ENCODE measurements around the gene FBXL3. TPM values are rescaled to one million over a fixed set of nuclear protein-coding genes. Genes with fewer than 3 reads are reported as not detected.
A peak's percentile ranks its signal among the peaks of the same experiment; 100 is the strongest.

FBXL3 gene
- total RNA-seq, 5 donors from 2014 or later (not counting 1 experiment from before 2014, with no cell fraction given): 58.6 to 89.1 (median 80.0) TPM

DNA sequence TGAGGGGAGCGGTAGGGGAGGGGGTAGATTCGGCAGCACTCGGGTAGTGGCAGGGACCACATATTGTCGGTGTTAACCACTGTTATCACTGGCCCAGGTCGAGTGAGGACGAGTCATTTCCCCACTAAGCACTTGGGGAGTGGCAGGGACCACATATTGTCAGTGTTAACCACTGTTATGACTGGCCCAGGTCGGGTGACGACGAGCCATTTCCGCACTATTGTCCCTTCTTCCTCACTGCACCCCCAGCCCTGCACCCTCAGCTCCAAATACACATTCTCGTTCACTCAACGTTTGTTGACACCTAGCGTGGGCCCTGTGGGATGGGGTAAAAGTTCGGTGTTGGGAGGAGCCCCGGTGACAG lies 35.5 kb downstream of the FBXL3 start:
- Histone ChIP-seq H3K9me3 (no peaks in the 10 kb centered on the region), H3K36me3 (ENCODE audit: control insufficient read depth in 2 of 2, extremely low read depth in 1 of 2, insufficient read depth in 1 of 2, low read length in 1 of 2) (peaks cover 0 to 8% of the 10 kb centered on the region in 2 donors), H3K27ac (ENCODE audit: low read length) (peak overlapping the region; percentile 97), H3K4me3 (ENCODE audit: control insufficient read depth in 1 of 2, extremely low read depth in 1 of 2, low read length in 1 of 2) (peak overlapping the region in 1 of 2 donors; percentile 57), H3K4me1 (ENCODE audit: control insufficient read depth in 1 of 2, extremely low read depth in 1 of 2, insufficient read depth in 2 of 2, low read length in 2 of 2) (peaks cover 20 to 23% of the 10 kb centered on the region in 2 experiments), H3K27me3 (replicated peaks in 1 of 2; ENCODE audit: control insufficient read depth in 2 of 2, extremely low read depth in 1 of 2, insufficient read depth in 2 of 2, low read length in 1 of 2) (peaks cover 0 to 14% of the 10 kb centered on the region in 2 experiments)
- CTCF ChIA-PET: interaction anchor here (0.6 to 3.6 kb wide), 6 partner anchors 11 to 1240 kb away, joined by 3 to 23 read pairs (median 4); no protein-coding TSS in a partner anchor
- ATAC-seq (replicated peaks in 1 of 4) (peak; percentile 52 to 68 (median 58)), DNase-seq (peak in 34 of 35 experiments; percentile 64 to 90 (median 78))
- WGBS (ENCODE audit: insufficient coverage): 11% methylated on average over 7 of the region's 15 CpGs
- peak overlapping the region; percentile 98 to 99 for H3K27ac Mint-ChIP-seq
- H3K4me1 Mint-ChIP-seq: peaks cover 33 to 52% (median 46%) of the 10 kb centered on the region in 3 donors
- POLR2A ChIA-PET: interaction anchor here (0.6 to 4.2 kb wide), 7 partner anchors 10 to 1460 kb away, joined by 3 to 48 read pairs (median 3); partner anchors contain the start of genes FBXL3 (in 1 of the 2) and MYCBP2 (in 1 of the 2)
- peaks cover 11% of the 10 kb centered on the region for H3K36me3 Mint-ChIP-seq
- peak overlapping the region; percentile 91 to 97 (median 95) for H3K4me3 Mint-ChIP-seq
- H3K27me3 Mint-ChIP-seq: peaks cover 4 to 8% of the 10 kb centered on the region in 2 donors
- no peaks in the 10 kb centered on the region for H3K9me3 Mint-ChIP-seq

GRCh38 chr13:76983676-76984075 lies 43.3 kb downstream of the FBXL3 start:
- Mint-ChIP-seq H3K36me3 (no peaks in the 10 kb centered on the region), H3K4me3 (no peak overlapping the region), H3K27ac (no peak overlapping the region), H3K4me1 (peaks cover 4 to 5% (median 5%) of the 10 kb centered on the region in 3 donors), H3K9me3 (no peaks in the 10 kb centered on the region), H3K27me3 (peaks cover 16 to 40% of the 10 kb centered on the region in 2 donors)
- no peaks in the 10 kb centered on the region for H3K9me3 ChIP-seq
- CTCF ChIA-PET: interaction anchor here in 1 of 2 donors (0.6 kb wide), 1 partner anchor 119 kb away, joined by 3 read pairs; no protein-coding TSS in a partner anchor
- ATAC-seq (replicated peaks in 1 of 4): no peak
- peaks cover 0 to 10% of the 10 kb centered on the region in 2 experiments for H3K4me1 ChIP-seq (ENCODE audit: control insufficient read depth in 1 of 2, extremely low read depth in 1 of 2, insufficient read depth in 2 of 2, low read length in 2 of 2)
- H3K27ac ChIP-seq (ENCODE audit: low read length): no peak overlapping the region
- no peak overlapping the region for H3K4me3 ChIP-seq (ENCODE audit: control insufficient read depth in 1 of 2, extremely low read depth in 1 of 2, low read length in 1 of 2)
- peaks cover 2 to 36% of the 10 kb centered on the region in 2 experiments for H3K27me3 ChIP-seq (replicated peaks in 1 of 2; ENCODE audit: control insufficient read depth in 2 of 2, extremely low read depth in 1 of 2, insufficient read depth in 2 of 2, low read length in 1 of 2)
- no peak for DNase-seq
- H3K36me3 ChIP-seq (ENCODE audit: control insufficient read depth in 2 of 2, extremely low read depth in 1 of 2, insufficient read depth in 1 of 2, low read length in 1 of 2): no peaks in the 10 kb centered on the region
- WGBS (ENCODE audit: insufficient coverage): no CpG with 5 or more reads among the region's 5 CpGs
- POLR2A ChIA-PET: no interaction called here

DNA sequence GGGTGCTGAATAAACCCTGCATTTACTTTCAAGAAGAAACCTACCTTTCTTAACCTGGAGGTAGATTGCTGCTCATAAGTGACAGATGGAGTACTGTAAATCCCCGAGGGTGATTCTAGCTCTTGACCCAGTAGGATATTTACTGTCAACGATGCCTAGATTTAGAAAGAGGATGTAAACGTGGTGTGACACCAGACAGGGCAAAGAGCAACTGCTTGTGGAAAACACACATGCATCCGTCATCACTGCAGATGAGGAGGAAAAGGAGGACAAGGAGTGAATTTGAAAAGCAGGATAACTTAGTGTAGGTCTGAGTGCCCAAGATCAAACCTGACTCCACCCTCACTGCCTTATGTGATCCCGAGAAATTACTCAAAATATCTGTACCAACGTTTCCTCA lies 44.9 kb downstream of the FBXL3 start:
- CTCF ChIA-PET: interaction anchor here (1.3 to 2.6 kb wide), 3 partner anchors 8 to 1105 kb away, joined by 3 to 8 read pairs (median 6); no protein-coding TSS in a partner anchor

GRCh38 chr13:76980075-76980718 lies 46.8 kb downstream of the FBXL3 start:
- H3K4me1 ChIP-seq (ENCODE audit: control insufficient read depth in 1 of 2, extremely low read depth in 1 of 2, insufficient read depth in 2 of 2, low read length in 2 of 2): peaks cover 0 to 17% of the 10 kb centered on the region in 2 experiments
- H3K9me3 ChIP-seq: no peaks in the 10 kb centered on the region
- Mint-ChIP-seq H3K27ac (no peak overlapping the region), H3K4me1 (peaks cover 12 to 14% (median 12%) of the 10 kb centered on the region in 3 donors), H3K27me3 (peaks cover 12 to 39% of the 10 kb centered on the region in 2 donors), H3K36me3 (no peaks in the 10 kb centered on the region), H3K9me3 (no peaks in the 10 kb centered on the region), H3K4me3 (peak overlapping the region in 2 of 3 donors; percentile 40 to 57)
- WGBS (ENCODE audit: insufficient coverage): under 1% methylated on average over 20 of the region's 34 CpGs
- ChIA-PET CTCF (interaction anchor here (0.6 to 2.6 kb wide), 21 partner anchors 8 to 1295 kb away, joined by 3 to 13 read pairs (median 5); no protein-coding TSS in a partner anchor), POLR2A (interaction anchor here in 1 of 2 donors (1.0 kb wide), 1 partner anchor 11 kb away, joined by 5 read pairs; no protein-coding TSS in a partner anchor)
- ATAC-seq (replicated peaks in 1 of 4) (peak; percentile 99 to 100 (median 100)), DNase-seq (peak; percentile 55 to 91 (median 80))
- no peak overlapping the region for H3K27ac ChIP-seq (ENCODE audit: low read length)
- no peaks in the 10 kb centered on the region for H3K36me3 ChIP-seq (ENCODE audit: control insufficient read depth in 2 of 2, extremely low read depth in 1 of 2, insufficient read depth in 1 of 2, low read length in 1 of 2)
- peaks cover 2 to 40% of the 10 kb centered on the region in 2 experiments for H3K27me3 ChIP-seq (replicated peaks in 1 of 2; ENCODE audit: control insufficient read depth in 2 of 2, extremely low read depth in 1 of 2, insufficient read depth in 2 of 2, low read length in 1 of 2)
- peak overlapping the region in 1 of 2 donors; percentile 44 for H3K4me3 ChIP-seq (ENCODE audit: control insufficient read depth in 1 of 2, extremely low read depth in 1 of 2, low read length in 1 of 2)

More for the DNA sequence above, 44.9 kb downstream of the FBXL3 start:
- Histone ChIP-seq H3K4me1 (ENCODE audit: control insufficient read depth in 1 of 2, extremely low read depth in 1 of 2, insufficient read depth in 2 of 2, low read length in 2 of 2) (peaks cover 0 to 13% of the 10 kb centered on the region in 2 experiments), H3K36me3 (ENCODE audit: control insufficient read depth in 2 of 2, extremely low read depth in 1 of 2, insufficient read depth in 1 of 2, low read length in 1 of 2) (no peaks in the 10 kb centered on the region), H3K27me3 (replicated peaks in 1 of 2; ENCODE audit: control insufficient read depth in 2 of 2, extremely low read depth in 1 of 2, insufficient read depth in 2 of 2, low read length in 1 of 2) (peaks cover 2 to 36% of the 10 kb centered on the region in 2 experiments), H3K4me3 (ENCODE audit: control insufficient read depth in 1 of 2, extremely low read depth in 1 of 2, low read length in 1 of 2) (no peak overlapping the region), H3K9me3 (no peaks in the 10 kb centered on the region), H3K27ac (ENCODE audit: low read length) (no peak overlapping the region)
- POLR2A ChIA-PET: no interaction called here
- H3K4me1 Mint-ChIP-seq: peaks cover 5 to 7% (median 5%) of the 10 kb centered on the region in 3 donors
- peaks cover 15 to 46% of the 10 kb centered on the region in 2 donors for H3K27me3 Mint-ChIP-seq
- H3K27ac Mint-ChIP-seq: no peak overlapping the region
- 54% methylated on average over 4 of the region's 6 CpGs for WGBS (ENCODE audit: insufficient coverage)
- no peak for ATAC-seq (replicated peaks in 1 of 4)
- no peak for DNase-seq
- no peaks in the 10 kb centered on the region for H3K36me3 Mint-ChIP-seq
- H3K9me3 Mint-ChIP-seq: no peaks in the 10 kb centered on the region
- H3K4me3 Mint-ChIP-seq: no peak overlapping the region

DNA sequence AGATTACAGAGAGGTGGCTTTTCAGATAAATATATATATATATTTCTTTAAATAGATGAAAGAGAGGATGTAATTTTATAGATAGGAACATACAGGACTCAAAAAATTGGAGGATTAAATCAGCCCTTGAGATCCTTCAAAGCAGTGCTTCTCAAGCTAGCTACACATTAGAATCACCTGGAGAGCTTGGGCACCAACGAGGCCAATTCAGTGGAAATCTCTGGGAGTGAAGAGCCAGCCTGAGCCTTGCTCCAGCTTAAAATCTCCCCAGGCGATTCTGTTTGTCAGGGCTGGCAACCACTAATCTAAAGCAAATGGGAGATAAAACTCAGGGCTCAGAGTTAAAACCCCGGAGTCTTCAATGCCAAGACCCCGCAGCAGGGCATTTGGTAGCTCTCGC lies 50.0 kb downstream of the FBXL3 start:
- Histone ChIP-seq H3K36me3 (ENCODE audit: control insufficient read depth in 2 of 2, extremely low read depth in 1 of 2, insufficient read depth in 1 of 2, low read length in 1 of 2) (no peaks in the 10 kb centered on the region), H3K4me1 (ENCODE audit: control insufficient read depth in 1 of 2, extremely low read depth in 1 of 2, insufficient read depth in 2 of 2, low read length in 2 of 2) (peaks cover 0 to 17% of the 10 kb centered on the region in 2 experiments), H3K4me3 (ENCODE audit: control insufficient read depth in 1 of 2, extremely low read depth in 1 of 2, low read length in 1 of 2) (no peak overlapping the region), H3K9me3 (no peaks in the 10 kb centered on the region), H3K27me3 (replicated peaks in 1 of 2; ENCODE audit: control insufficient read depth in 2 of 2, extremely low read depth in 1 of 2, insufficient read depth in 2 of 2, low read length in 1 of 2) (peaks cover 2 to 43% of the 10 kb centered on the region in 2 experiments), H3K27ac (ENCODE audit: low read length) (no peak overlapping the region)
- ATAC-seq (replicated peaks in 1 of 4): no peak
- Mint-ChIP-seq H3K4me1 (peaks cover 12 to 16% (median 16%) of the 10 kb centered on the region in 3 donors), H3K4me3 (no peak overlapping the region), H3K36me3 (no peaks in the 10 kb centered on the region), H3K9me3 (no peaks in the 10 kb centered on the region), H3K27me3 (peaks cover 19 to 46% of the 10 kb centered on the region in 2 donors), H3K27ac (peak overlapping the region in 1 of 2 donors; percentile 51)
- ChIA-PET POLR2A (interaction anchor here in 1 of 2 donors (0.6 to 1.6 kb wide), 2 partner anchors 15 to 1145 kb away, joined by 3 to 6 read pairs; partner anchors contain the start of gene CLN5), CTCF (interaction anchor here (0.6 to 1.4 kb wide), 5 partner anchors 9 to 1278 kb away, joined by 3 to 5 read pairs (median 3); no protein-coding TSS in a partner anchor)
- DNase-seq: no peak
- WGBS (ENCODE audit: insufficient coverage): 74% methylated on average over 5 of the region's 5 CpGs

DNA sequence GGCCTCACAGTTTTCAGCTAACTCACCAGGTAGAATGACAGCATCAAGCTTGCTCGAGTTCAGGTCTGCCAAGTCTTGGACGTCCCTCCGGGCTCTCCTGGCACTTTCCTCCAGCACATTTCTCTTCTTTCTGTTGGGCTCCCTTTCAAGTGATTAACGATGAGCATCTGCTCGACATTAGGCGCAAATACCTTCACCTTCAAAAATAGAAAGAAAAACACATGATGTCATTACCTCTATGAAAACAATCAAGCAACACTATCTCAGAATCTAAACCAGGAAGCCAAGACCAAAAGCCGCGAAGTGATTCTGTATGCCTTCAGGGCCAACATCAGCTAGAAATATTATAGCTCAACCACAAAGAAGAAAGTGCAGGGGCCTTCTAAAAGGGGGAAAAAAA lies 50.5 kb downstream of the FBXL3 start:
- peak in 7 of 35 experiments; percentile 3 to 34 (median 8) for DNase-seq
- H3K36me3 ChIP-seq (ENCODE audit: control insufficient read depth in 2 of 2, extremely low read depth in 1 of 2, insufficient read depth in 1 of 2, low read length in 1 of 2): no peaks in the 10 kb centered on the region
- Mint-ChIP-seq H3K4me3 (no peak overlapping the region), H3K9me3 (no peaks in the 10 kb centered on the region), H3K27me3 (peaks cover 19 to 46% of the 10 kb centered on the region in 2 donors), H3K4me1 (peaks cover 12 to 16% (median 16%) of the 10 kb centered on the region in 3 donors), H3K36me3 (no peaks in the 10 kb centered on the region), H3K27ac (peak overlapping the region; percentile 1 to 61)
- ATAC-seq (replicated peaks in 1 of 4): peak in 3 of 4 experiments; percentile 31 to 53 (median 39)
- 56% methylated on average over 3 of the region's 8 CpGs for WGBS (ENCODE audit: insufficient coverage)
- peaks cover 0 to 17% of the 10 kb centered on the region in 2 experiments for H3K4me1 ChIP-seq (ENCODE audit: control insufficient read depth in 1 of 2, extremely low read depth in 1 of 2, insufficient read depth in 2 of 2, low read length in 2 of 2)
- CTCF ChIA-PET: interaction anchor here (0.6 to 1.4 kb wide), 4 partner anchors 9 to 1278 kb away, joined by 3 to 5 read pairs (median 4); no protein-coding TSS in a partner anchor
- H3K9me3 ChIP-seq: no peaks in the 10 kb centered on the region
- peaks cover 2 to 44% of the 10 kb centered on the region in 2 experiments for H3K27me3 ChIP-seq (replicated peaks in 1 of 2; ENCODE audit: control insufficient read depth in 2 of 2, extremely low read depth in 1 of 2, insufficient read depth in 2 of 2, low read length in 1 of 2)
- no peak overlapping the region for H3K4me3 ChIP-seq (ENCODE audit: control insufficient read depth in 1 of 2, extremely low read depth in 1 of 2, low read length in 1 of 2)
- POLR2A ChIA-PET: interaction anchor here (0.5 to 1.6 kb wide), 3 partner anchors 15 to 1145 kb away, joined by 3 to 6 read pairs (median 5); partner anchors contain the start of gene CLN5 (in 1 of the 2)
- no peak overlapping the region for H3K27ac ChIP-seq (ENCODE audit: low read length)
